GM19324 (cell line): ENCODE data around the gene UGT1A8.

ENCODE experiments used
- ATAC-seq: cut with Tn5 transposase; IDR thresholded peaks from one replicate; pipeline ENCODE4 v1.9.1; 2021; ENCODE audit warnings: mild to moderate bottlenecking, moderate library complexity; ENCODE audit not compliant: unreplicated experiment, low FRiP score

UGT1A8 gene

DNA sequence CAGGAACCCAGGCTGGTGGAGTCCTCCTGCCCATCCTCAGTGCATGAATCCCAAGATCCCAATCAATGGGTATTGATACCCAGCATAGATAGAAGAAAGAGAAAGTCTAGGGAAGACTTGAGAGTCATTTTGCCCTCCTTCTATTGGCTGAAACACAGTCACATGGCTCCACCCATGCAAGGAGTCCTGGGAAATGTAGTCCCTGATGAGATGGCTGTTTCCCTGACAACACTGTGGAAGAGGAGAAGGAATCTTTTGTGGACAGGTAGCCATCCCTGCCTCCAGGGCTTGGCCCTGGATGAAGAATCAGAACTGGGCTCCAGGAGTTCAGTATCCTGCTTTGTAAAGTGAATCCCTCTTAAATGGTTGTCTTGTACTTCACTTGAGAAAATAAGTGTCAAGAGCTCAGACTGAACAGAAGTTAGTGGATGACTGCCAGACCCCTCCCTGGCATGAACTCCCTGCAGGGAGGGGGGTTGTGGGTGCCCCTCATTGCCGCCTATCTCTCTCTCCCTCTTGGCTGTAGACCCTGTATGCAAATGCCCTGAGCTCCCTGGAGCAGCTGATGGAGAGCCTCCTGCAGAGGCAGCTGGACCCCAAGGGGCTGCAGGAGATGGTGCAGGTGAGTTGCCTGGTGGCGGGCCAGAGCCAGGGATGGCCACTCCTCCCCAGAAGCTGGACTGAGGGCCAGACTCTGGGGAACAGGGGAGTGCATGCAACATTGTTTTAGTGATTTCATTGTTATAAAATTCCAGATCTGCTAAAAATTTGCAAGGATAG lies 196.8 kb downstream of the UGT1A8 start:
- ATAC-seq = no peak

DNA sequence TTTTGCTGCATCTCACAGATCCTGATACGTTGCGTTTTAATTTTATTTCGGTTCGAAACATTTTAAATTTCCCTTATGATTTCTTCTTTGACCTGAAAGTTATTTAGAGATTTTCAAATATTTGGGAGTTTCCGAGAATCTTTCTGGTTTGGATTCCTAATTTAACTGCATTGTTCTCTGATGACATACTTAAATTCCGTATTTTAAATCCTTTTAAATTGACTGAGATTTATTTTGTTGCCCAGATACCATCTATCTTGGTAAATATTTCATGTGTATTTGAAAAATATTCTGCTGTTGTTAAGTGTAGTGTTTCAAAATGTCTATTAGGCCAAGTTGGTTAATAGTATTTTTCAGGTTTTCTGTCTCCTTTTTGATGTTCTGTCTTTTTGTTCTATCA lies 198.4 kb downstream of the UGT1A8 start:
- ATAC-seq = no peak

DNA sequence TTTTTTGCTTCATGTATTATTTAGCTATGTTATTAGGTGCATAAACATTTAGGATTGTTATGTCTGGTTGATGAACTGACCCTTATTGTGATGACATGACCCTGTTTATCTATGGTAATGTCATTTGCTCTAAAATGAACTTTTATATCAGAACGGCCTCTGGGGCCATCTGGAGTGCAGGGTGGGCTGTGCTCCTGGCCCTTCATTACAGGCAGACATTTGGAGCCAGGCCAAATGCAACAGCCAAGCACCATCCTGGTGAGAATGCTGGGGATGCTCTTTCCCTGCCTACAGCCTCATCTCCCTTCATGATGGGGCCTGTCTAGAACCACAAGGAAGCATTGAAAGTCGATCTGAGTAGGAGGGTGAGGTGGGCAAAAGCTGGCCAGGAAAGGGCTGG lies 198.9 kb downstream of the UGT1A8 start:
- no peak for ATAC-seq

DNA sequence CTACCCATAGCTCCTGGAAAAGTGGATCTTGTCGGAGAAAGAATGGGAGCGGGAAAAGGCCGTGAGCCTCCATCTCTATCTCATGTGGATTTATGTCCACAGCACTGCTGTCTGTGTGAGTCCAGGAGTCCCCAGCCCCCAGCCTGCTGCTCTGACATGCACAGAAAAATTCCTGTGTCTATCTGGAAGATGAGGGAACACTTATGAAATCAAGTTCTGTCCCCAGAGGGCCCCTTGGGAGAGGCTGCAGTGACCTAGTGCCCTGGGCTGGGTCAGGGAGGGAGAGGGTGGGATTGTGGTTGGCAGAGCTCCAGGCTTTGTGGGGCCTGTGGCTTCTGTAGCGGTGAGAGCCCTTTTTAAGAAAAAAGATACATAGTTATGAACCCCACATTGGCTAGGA lies 199.3 kb downstream of the UGT1A8 start:
- no peak for ATAC-seq

DNA sequence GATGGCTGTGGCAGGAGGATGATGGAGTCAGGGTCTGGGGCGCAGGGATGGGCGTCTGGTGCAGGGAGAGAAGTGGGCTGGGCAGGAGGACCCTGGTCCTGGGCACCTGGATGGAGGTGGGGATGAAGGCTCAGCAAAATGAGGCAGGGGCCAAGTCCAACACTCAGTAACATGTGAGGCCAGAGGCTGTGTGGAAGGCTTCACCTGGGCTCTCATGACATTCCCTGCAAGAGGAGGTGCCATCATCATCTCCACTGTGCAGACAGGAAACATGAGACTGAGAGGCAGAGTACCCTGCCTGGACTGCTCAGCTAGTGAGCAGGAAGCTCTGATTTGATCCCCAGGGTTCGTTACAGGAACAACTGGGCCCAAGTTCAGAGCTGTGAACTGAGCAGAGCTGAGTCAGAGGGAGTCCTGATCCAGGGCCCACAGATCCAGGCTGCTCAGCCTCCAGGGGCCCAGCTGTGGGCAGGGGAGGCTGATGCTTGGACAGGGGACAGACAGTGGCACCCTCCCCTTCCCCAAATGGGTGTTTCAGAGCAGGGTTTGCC lies 200.0 kb downstream of the UGT1A8 start:
- ATAC-seq = no peak

DNA sequence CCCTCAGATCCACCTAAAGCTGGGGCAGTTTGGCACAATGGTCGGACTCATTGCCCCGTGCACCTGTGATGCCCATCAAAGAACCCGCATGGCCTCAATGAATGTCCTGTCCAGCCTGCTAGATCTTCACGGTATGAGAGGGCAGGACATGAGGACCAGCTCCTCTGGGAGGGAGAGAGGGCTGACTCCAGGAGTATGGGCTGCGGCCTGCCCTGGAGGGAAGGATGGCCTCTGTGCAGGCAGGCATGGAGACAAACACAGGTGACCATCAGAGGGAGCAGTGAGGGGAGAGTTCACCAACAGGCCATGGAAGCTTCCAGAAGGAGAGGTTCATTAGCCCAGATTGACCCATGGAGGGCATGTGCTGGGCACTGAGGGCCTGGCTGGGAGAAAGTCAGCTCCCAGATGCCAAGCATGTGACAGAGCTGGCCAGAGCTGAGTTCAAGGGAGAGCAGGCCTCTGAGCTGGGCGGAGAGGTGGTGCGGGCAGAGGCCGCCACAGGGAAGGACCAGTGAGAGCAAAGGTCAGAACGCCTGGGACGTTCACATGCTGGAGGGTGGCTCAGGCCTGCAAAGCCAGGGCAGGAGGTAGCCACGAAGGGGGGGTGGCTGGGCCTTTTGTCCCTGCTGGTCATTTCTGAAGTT lies 200.7 kb downstream of the UGT1A8 start:
- ATAC-seq = no peak

DNA sequence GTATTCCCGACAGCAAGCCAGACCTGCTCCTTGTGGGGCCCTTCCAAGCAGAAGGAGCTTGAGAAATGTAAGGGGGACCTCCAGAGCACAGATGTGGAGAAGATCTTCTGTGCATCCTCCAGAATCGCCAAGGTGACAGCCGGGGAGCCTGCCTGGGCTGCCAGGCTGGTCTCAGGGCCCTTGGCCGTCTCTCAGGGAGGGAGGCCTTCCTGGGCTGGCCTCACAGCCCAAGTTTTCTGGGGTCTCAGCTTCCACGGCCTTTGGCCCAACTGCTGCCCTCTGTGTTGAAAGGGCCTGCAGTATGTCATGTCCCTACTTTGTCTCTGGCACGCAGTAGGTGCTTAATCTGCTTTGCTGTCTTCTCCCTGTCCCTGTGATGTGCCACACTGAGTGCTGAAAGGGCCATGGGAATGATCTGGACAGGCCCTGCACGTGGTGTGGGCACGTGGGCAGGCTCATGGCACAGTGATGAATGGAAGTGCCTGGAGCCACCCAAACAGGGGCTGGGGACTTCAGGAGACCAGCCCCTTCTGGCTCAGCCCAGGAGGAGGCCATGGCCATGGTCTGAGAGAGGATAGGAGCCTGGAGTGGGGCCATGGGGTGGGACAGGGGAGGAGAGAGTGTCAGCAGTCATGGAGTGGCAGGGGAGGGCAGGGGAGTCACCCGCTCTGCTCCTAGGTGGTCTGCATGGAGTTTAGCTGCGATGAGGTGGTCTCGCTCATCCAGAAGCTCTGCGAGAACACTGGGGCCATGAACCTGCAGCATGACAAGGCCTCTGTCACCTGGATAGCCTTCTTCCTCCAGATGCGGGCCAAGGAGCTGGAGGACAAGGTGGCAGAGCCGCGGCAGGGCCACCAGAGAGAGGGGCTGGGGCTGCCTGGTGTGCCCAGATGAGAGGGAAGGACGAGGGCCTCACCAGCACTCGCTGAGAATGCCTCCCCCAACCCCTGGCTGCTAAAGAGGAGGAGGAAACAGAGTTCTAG lies 201.5 kb downstream of the UGT1A8 start:
- ATAC-seq = no peak

DNA sequence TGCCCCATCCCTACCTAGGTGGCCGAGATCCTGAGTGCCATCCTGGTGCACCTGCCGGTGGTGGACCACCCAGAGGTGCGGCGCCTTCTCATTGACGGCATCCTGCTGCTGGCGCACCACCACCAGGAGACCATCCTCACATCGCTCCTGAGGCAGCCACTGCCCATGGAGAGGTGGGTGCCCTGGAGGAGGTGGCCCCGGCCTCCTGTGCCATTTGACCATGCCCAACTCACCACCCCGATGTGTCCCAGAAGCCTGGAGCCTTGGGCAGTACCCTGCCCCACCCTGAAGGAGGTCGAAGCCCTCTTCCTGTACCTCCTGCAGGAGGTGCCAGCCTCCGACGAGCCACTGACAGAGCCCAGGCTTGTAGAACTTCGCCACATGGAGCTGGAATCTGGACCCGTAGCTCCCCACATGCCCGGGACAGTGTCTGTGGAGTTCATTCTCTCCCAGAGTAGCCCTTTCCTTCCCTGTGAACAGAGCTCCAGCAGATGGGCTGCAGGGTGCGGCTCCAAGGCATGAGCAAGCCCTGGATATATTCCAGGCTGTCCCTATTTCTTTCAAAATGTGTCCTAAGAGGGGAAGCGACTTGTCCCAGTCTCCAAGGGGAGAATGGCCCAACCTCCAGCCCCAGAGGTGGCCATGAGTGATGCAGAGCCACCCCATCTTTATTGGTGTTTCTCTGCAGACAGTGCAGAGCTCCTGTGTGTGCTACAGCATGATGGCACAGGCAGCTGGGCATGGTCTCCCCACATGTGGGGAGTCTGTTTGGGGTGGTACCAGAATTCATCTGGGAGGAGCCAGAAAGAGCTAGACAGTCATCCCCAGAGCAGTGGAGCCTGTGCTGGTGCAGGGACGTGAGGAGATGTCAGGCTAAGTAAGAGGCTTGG lies 202.7 kb downstream of the UGT1A8 start:
- ATAC-seq = no peak

DNA sequence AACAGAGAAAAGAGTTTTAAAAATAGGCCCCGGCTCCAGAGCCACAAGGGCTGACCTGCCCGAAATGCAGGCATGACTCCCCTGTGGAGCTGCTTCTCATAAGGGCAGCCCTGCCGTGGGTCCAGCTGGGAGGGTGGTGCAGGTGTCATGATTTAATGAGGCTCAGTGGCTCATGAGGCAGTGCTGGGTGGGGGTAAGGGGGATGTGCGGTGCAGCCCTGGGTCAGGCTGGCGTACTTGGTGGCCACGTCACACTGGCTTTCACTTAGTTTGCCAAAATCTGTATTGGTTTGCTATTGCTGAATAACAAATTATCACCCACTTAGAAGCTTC lies 203.3 kb downstream of the UGT1A8 start:
- no peak for ATAC-seq

DNA sequence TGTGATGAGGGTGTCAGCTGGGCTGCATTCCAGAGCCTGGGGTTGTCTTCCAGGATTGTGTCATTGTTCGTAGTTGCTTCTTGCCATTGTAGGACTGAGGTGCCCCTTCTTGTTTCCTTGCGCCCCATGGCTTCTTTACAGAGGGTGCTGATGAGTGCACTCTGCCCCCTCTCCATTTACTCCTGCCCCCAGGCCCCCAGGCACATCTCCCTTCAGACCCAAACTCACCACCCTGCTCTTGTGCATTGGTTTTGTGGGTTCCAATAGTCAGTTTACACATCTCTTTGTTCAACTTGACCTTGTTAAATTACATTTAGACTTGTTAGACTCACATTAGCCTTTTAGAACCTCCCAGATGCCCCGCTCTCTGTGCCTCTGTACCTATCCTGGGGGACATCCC lies 203.8 kb downstream of the UGT1A8 start:
- ATAC-seq = no peak

DNA sequence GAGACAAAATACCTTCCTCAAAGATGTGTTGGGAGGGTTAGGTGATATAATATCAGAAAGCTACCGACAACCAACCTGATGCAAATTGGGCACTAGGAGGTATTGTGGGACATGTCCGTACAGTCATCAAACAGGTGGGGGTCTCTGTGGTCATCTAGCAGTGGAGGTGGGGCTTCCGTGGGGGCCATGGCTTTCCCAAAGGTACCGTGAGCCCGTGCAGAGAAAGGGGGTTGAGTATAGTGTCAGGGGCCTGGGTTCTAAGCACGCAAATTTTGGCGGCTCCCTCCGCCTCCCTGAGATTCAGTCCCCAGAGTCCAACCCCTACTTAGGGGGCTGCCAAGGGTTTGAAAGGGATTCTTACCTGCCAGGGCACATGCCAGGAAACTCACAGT lies 204.3 kb downstream of the UGT1A8 start:
- no peak for ATAC-seq

DNA sequence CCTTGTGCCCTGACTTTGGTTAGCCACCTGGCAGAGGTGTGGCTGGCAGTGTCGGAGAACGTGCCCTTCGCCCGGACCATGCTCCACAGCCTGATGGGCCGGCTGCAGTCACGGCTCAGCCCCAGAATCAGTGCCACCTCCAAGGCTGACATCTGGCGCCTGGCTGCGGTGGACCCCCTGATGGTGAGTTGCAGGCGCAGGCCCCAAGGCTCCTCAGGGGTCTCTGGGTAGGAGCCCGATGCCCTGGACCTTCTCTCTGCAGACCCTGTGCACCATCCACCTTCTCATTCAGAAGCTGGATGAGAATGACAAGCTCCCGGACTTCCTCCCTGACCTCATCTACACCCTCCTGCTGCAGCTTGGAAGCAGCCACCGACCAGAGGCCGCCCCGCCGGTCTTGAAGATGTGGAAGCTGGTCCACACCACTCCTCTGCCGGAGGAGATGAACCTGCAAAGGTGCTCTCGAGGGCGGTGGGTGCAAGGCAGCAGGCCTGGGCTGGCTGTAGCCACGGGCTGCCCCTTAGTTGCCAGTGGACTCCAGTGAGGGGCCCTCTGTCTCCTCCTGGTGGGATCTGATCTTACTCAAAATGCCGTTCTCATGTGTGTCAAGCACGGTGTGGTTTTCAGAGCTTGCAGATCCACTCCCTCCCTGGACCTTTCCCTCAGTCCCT lies 204.8 kb downstream of the UGT1A8 start:
- no peak for ATAC-seq
